ENCODE measurements around the gene ENTPD2. TPM values are rescaled to one million over a fixed set of nuclear protein-coding genes. Genes with fewer than 3 reads are reported as not detected.
"Not testable (repeated sequence)": the region's sequence is repeated elsewhere in the genome, so short reads cannot be mapped to it uniquely, and the experiment has no call there.

Gene ENTPD2
- total and polyA plus RNA-seq, 2 experiments from 2014 or later, result 1.8 to 1.9 TPM

- not testable (repeated sequence) for H3K4me3 Mint-ChIP-seq, H3K27ac Mint-ChIP-seq
These were observed 20.4 kb downstream of the ENTPD2 start for GRCh38 chr9:137033481-137033880.

DNA sequence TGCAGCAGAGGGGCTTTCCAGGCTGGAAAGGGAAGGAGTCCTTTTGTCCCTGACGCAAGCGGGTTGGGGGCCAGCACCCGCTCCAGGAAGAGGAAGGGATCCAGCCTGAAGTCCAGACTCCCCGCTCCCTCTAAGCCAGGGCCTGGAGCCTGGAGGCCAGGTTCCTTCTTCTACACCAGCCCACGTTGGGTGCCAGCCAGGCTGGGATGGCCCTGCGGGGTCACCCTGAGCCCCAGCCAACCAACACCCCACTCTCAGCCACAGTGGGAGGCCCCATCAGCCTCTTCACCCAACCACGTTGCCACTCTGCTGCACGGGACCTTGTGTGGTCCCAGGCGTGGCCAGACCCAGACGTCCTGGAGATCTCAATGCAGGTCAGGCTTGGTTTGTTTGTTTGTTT lies 21.0 kb downstream of the ENTPD2 start:
- Histone ChIP-seq H3F3A (replicated peaks; ENCODE audit: low read depth) (0 out of 2 replicates have a peak, but pooled peaks cover 3% of the 10 kb centered on the region), H3K9me2 (ENCODE audit: insufficient read depth) (no peaks in the 10 kb centered on the region), H3K27ac (ENCODE audit: low read depth) (no peak overlapping the region), H3K79me2 (replicated peaks; ENCODE audit: insufficient read depth) (no peaks in the 10 kb centered on the region), H3K27me3 (ENCODE audit: insufficient read depth) (peaks cover 10% of the 10 kb centered on the region), H3K4me1 (ENCODE audit: insufficient read depth) (no peaks in the 10 kb centered on the region), H3K4me3 (no peak overlapping the region), H3K4me2 (no peak overlapping the region), H2AFZ (no peak overlapping the region), H4K20me1 (replicated peaks; ENCODE audit: insufficient read depth) (no peaks in the 10 kb centered on the region), H3K36me3 (ENCODE audit: insufficient read depth) (no peaks in the 10 kb centered on the region)
- TF ChIP-seq REST (IDR thresholded peaks at IDR 0.05; ENCODE audit: unreplicated experiment) (no peak), CREB1 (CRISPR knock-in tag; IDR thresholded peaks at IDR 0.05; ENCODE audit: low read depth) (no peak), NANOG (IDR thresholded peaks at IDR 0.05; ENCODE audit: borderline replicate concordance) (no peak), POLR2AphosphoS5 (IDR thresholded peaks at IDR 0.05; ENCODE audit: low read depth) (no peak), ZNF331 (CRISPR knock-in tag; IDR thresholded peaks at IDR 0.05; ENCODE audit: low read depth) (no peak), ETS1 (IDR thresholded peaks at IDR 0.05) (no peak), JUNB (IDR thresholded peaks at IDR 0.05; ENCODE audit: unreplicated experiment) (no peak), EZH2phosphoT487 (IDR thresholded peaks at IDR 0.05; ENCODE audit: unreplicated experiment) (no peak)
- TF ChIP-seq, protein P1, sequence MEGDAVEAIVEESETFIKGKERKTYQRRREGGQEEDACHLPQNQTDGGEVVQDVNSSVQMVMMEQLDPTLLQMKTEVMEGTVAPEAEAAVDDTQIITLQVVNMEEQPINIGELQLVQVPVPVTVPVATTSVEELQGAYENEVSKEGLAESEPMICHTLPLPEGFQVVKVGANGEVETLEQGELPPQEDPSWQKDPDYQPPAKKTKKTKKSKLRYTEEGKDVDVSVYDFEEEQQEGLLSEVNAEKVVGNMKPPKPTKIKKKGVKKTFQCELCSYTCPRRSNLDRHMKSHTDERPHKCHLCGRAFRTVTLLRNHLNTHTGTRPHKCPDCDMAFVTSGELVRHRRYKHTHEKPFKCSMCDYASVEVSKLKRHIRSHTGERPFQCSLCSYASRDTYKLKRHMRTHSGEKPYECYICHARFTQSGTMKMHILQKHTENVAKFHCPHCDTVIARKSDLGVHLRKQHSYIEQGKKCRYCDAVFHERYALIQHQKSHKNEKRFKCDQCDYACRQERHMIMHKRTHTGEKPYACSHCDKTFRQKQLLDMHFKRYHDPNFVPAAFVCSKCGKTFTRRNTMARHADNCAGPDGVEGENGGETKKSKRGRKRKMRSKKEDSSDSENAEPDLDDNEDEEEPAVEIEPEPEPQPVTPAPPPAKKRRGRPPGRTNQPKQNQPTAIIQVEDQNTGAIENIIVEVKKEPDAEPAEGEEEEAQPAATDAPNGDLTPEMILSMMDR (conservative IDR thresholded peaks at IDR 0.05; ENCODE audit: low read depth in 2 of 2), result no peak
- Mint-ChIP-seq H3K9me3 (no peaks in the 10 kb centered on the region), H3K4me3 (no peak overlapping the region), H3K27me3 (ENCODE audit: insufficient read depth, low read depth, poor library complexity) (peaks cover 19% of the 10 kb centered on the region), H3K36me3 (ENCODE audit: low read depth) (no peaks in the 10 kb centered on the region), H3K27ac (no peak overlapping the region), H3K4me1 (no peaks in the 10 kb centered on the region; the same call in 2 of the 3 replicates)
- no peak for ATAC-seq
- DNase-seq (ENCODE audit: low spot score), result no peak

More at GRCh38 chr9:137033481-137033880, 20.4 kb downstream of the ENTPD2 start:
- H3K9me3 Mint-ChIP-seq; H3K27me3 ChIP-seq (ENCODE audit: insufficient read depth); DNase-seq (ENCODE audit: low spot score); H4K20me1 ChIP-seq (replicated peaks; ENCODE audit: insufficient read depth); H2AFZ ChIP-seq; H3K4me1 Mint-ChIP-seq; H3K36me3 Mint-ChIP-seq (ENCODE audit: low read depth); H3K79me2 ChIP-seq (replicated peaks; ENCODE audit: insufficient read depth); H3K4me1 ChIP-seq (ENCODE audit: insufficient read depth); H3K9me2 ChIP-seq (ENCODE audit: insufficient read depth); H3F3A ChIP-seq (replicated peaks; ENCODE audit: low read depth); H3K36me3 ChIP-seq (ENCODE audit: insufficient read depth); ATAC-seq; H3K4me3 ChIP-seq; H3K27ac ChIP-seq (ENCODE audit: low read depth); H3K4me2 ChIP-seq: not testable (repeated sequence)
- peaks cover 21% of the 10 kb centered on the region for H3K27me3 Mint-ChIP-seq (ENCODE audit: insufficient read depth, low read depth, poor library complexity)
